Skeletal muscle tissue (tissue), 4 donors: Measurements from ENCODE around the gene PCYOX1L. TPM values are rescaled to one million over a fixed set of nuclear protein-coding genes. Genes with fewer than 3 reads are reported as not detected.

Experiments
- H3K27ac ChIP-seq: one replicate; pipeline ENCODE4 v1.7.0; 2013; ENCODE audit warnings: mild to moderate bottlenecking, low read depth, low read length, inconsistent platforms
- H3K27me3 ChIP-seq, 3 donors: one replicate each; pipeline ENCODE4 v1.7.0; 2013; ENCODE audit warnings: low read length in 3 of 3; ENCODE audit not compliant: control insufficient read depth in 3 of 3, insufficient read depth in 3 of 3
- H3K36me3 ChIP-seq, 3 donors: one replicate each; pipeline ENCODE4 v1.7.0; 2013; ENCODE audit warnings: low read length in 3 of 3; ENCODE audit not compliant: control insufficient read depth in 3 of 3, insufficient read depth in 3 of 3
- H3K4me1 ChIP-seq, 3 donors: one replicate each; pipeline ENCODE4 v1.7.0; 2013; ENCODE audit warnings: low read length in 3 of 3, mild to moderate bottlenecking in 3 of 3; ENCODE audit not compliant: control insufficient read depth in 3 of 3, insufficient read depth in 3 of 3
- H3K4me3 ChIP-seq, 3 donors: one replicate each; pipeline ENCODE4 v1.7.0; 2013; ENCODE audit warnings: low read length in 3 of 3
- H3K9ac ChIP-seq, 3 donors: one replicate each; pipeline ENCODE4 v1.7.0; 2013; ENCODE audit warnings: low read length in 3 of 3, mild to moderate bottlenecking in 3 of 3, moderate library complexity in 2 of 3, low read depth in 1 of 3
- H3K9me3 ChIP-seq, 3 donors: one replicate each; pipeline ENCODE4 v1.7.0; 2013; ENCODE audit warnings: low read length in 3 of 3; ENCODE audit not compliant: control insufficient read depth in 3 of 3
- total RNA-seq: library from RNA; depleted of rRNA; stranded (reverse); fragments of >200 nt; gene quantifications from one replicate; pipeline ENCODE4 v1.2.3, GENCODE V29; 2014
- donor health status: Osteomylitis.

PCYOX1L gene
- total RNA-seq, 1 donor from 2014 or later: 3.7 TPM

GRCh38 chr5:149319174-149319573 lies 38.7 kb upstream of the PCYOX1L start:
- H3K36me3 ChIP-seq: peaks cover 26 to 43% (median 42%) of the 10 kb centered on the region in 3 donors
- H3K4me1 ChIP-seq: peaks cover 21 to 34% (median 25%) of the 10 kb centered on the region in 3 donors
- no peak overlapping the region for H3K9ac ChIP-seq
- no peak overlapping the region for H3K4me3 ChIP-seq
- no peak overlapping the region for H3K27ac ChIP-seq
- H3K9me3 ChIP-seq: no peaks in the 10 kb centered on the region
- no peaks in the 10 kb centered on the region for H3K27me3 ChIP-seq

- Histone ChIP-seq H3K36me3 (peaks cover 41 to 52% (median 41%) of the 10 kb centered on the region in 3 donors), H3K4me1 (peaks cover 15 to 21% (median 15%) of the 10 kb centered on the region in 3 donors), H3K27me3 (no peaks in the 10 kb centered on the region), H3K4me3 (peak overlapping the region in 1 of 3 donors; percentile 4), H3K9ac (peak overlapping the region in 1 of 3 donors; percentile 44), H3K27ac (peak overlapping the region; percentile 23), H3K9me3 (no peaks in the 10 kb centered on the region)
Observed at GRCh38 chr5:149320791-149321330, 37.0 kb upstream of the PCYOX1L start.

- Histone ChIP-seq H3K9me3 (no peaks in the 10 kb centered on the region), H3K4me3 (no peak overlapping the region), H3K36me3 (peaks cover 42 to 54% (median 44%) of the 10 kb centered on the region in 3 donors), H3K27me3 (no peaks in the 10 kb centered on the region), H3K9ac (no peak overlapping the region), H3K4me1 (peaks cover 15 to 18% (median 15%) of the 10 kb centered on the region in 3 donors), H3K27ac (no peak overlapping the region)
Observed at GRCh38 chr5:149322518-149322917, 35.3 kb upstream of the PCYOX1L start.

- H3K36me3 ChIP-seq: peaks cover 39 to 56% (median 43%) of the 10 kb centered on the region in 3 donors
- H3K9ac ChIP-seq: no peak overlapping the region
- H3K4me1 ChIP-seq: peaks cover 15 to 18% (median 15%) of the 10 kb centered on the region in 3 donors
- H3K27me3 ChIP-seq: no peaks in the 10 kb centered on the region
- peak overlapping the region; percentile 8 for H3K27ac ChIP-seq
- H3K4me3 ChIP-seq: no peak overlapping the region
- H3K9me3 ChIP-seq: no peaks in the 10 kb centered on the region
Observed at GRCh38 chr5:149323210-149323609, 34.6 kb upstream of the PCYOX1L start.

GRCh38 chr5:149323621-149324205 lies 34.1 kb upstream of the PCYOX1L start:
- Histone ChIP-seq H3K4me1 (peaks cover 15 to 18% (median 15%) of the 10 kb centered on the region in 3 donors), H3K27ac (no peak overlapping the region), H3K4me3 (no peak overlapping the region), H3K36me3 (peaks cover 37 to 56% (median 45%) of the 10 kb centered on the region in 3 donors), H3K27me3 (no peaks in the 10 kb centered on the region), H3K9me3 (no peaks in the 10 kb centered on the region), H3K9ac (no peak overlapping the region)

- H3K9me3 ChIP-seq: no peaks in the 10 kb centered on the region
- no peak overlapping the region for H3K4me3 ChIP-seq
- H3K27ac ChIP-seq: peak overlapping the region; percentile 29
- peaks cover 37 to 59% (median 46%) of the 10 kb centered on the region in 3 donors for H3K36me3 ChIP-seq
- H3K4me1 ChIP-seq: peaks cover 12 to 15% (median 13%) of the 10 kb centered on the region in 3 donors
- H3K9ac ChIP-seq: no peak overlapping the region
- H3K27me3 ChIP-seq: no peaks in the 10 kb centered on the region
Observed at GRCh38 chr5:149324641-149325040, 33.2 kb upstream of the PCYOX1L start.

GRCh38 chr5:149325166-149325735 lies 32.6 kb upstream of the PCYOX1L start:
- Histone ChIP-seq H3K27ac (no peak overlapping the region), H3K27me3 (no peaks in the 10 kb centered on the region), H3K36me3 (peaks cover 38 to 58% (median 45%) of the 10 kb centered on the region in 3 donors)

GRCh38 chr5:149325894-149326293 lies 32.0 kb upstream of the PCYOX1L start:
- Histone ChIP-seq H3K4me1 (peaks cover 1 to 3% (median 2%) of the 10 kb centered on the region in 3 donors), H3K36me3 (peaks cover 36 to 58% (median 41%) of the 10 kb centered on the region in 3 donors), H3K27ac (no peak overlapping the region), H3K9ac (no peak overlapping the region), H3K4me3 (no peak overlapping the region), H3K27me3 (no peaks in the 10 kb centered on the region), H3K9me3 (no peaks in the 10 kb centered on the region)

More at GRCh38 chr5:149325166-149325735, 32.6 kb upstream of the PCYOX1L start:
- H3K9ac ChIP-seq: no peak overlapping the region
- no peaks in the 10 kb centered on the region for H3K9me3 ChIP-seq
- H3K4me1 ChIP-seq: peaks cover 7 to 9% (median 9%) of the 10 kb centered on the region in 3 donors
- H3K4me3 ChIP-seq: no peak overlapping the region

- Histone ChIP-seq H3K27ac (no peak overlapping the region), H3K4me3 (no peak overlapping the region), H3K36me3 (peaks cover 35 to 58% (median 42%) of the 10 kb centered on the region in 3 donors), H3K27me3 (no peaks in the 10 kb centered on the region), H3K9me3 (no peaks in the 10 kb centered on the region), H3K4me1 (no peaks in the 10 kb centered on the region), H3K9ac (no peak overlapping the region)
Observed at GRCh38 chr5:149326611-149327010, 31.2 kb upstream of the PCYOX1L start.

- Histone ChIP-seq H3K27me3 (no peaks in the 10 kb centered on the region), H3K9ac (no peak overlapping the region), H3K9me3 (no peaks in the 10 kb centered on the region), H3K4me1 (no peaks in the 10 kb centered on the region), H3K4me3 (no peak overlapping the region), H3K36me3 (peaks cover 40 to 57% (median 46%) of the 10 kb centered on the region in 3 donors), H3K27ac (no peak overlapping the region)
Observed at GRCh38 chr5:149328177-149328576, 29.7 kb upstream of the PCYOX1L start.
